Peyer's patch (tissue), 4 donors: ENCODE results near the gene LILRB4. TPM values are rescaled to one million over a fixed set of nuclear protein-coding genes. Genes with fewer than 3 reads are reported as not detected.
"Not testable (repeated sequence)": the region's sequence is repeated elsewhere in the genome, so short reads cannot be mapped to it uniquely, and the experiment has no call there.

Experiments
- DNase-seq, 3 donors: peaks; one replicate each; pipeline ENCODE4 v3.0.0-alpha.2; 2017 to 2019
- H3K27ac ChIP-seq, 4 donors: fragments of 200-600 bp; sonication (generic); one replicate each; pipeline ENCODE4 v1.5.1; 2016 to 2019
- H3K27me3 ChIP-seq, 2 donors: fragments of 200-600 bp; sonication (generic); one replicate each; pipeline ENCODE4 v1.5.1; 2019
- H3K36me3 ChIP-seq, 3 donors: fragments of 200-600 bp; sonication (generic); one replicate each; pipeline ENCODE4 v1.5.1; 2016 to 2019
- H3K4me1 ChIP-seq, 4 donors: fragments of 200-600 bp; sonication (generic); one replicate each; pipeline ENCODE4 v1.5.1; 2016 to 2019
- H3K4me3 ChIP-seq, 4 donors: fragments of 200-600 bp; sonication (generic); 1 replicate in 3 of 4; 2 replicates in 1 of 4; pipeline ENCODE4 v1.5.1; 2016 to 2019; ENCODE audit warnings: mild to moderate bottlenecking in 1 of 4
- H3K9me3 ChIP-seq, 4 donors: fragments of 200-600 bp; sonication (generic); one replicate each; pipeline ENCODE4 v1.5.1; 2016 to 2019; ENCODE audit warnings: mild to moderate bottlenecking in 1 of 4
- POLR2A ChIP-seq, 2 donors: fragments of 450-650 bp; IDR thresholded peaks; one replicate each; pipeline ENCODE4 v1.5.1; 2017; ENCODE audit warnings: antibody characterized with exemption in 2 of 2, mild to moderate bottlenecking in 2 of 2, moderate library complexity in 2 of 2
- total RNA-seq, 4 donors: library from RNA; depleted of rRNA; stranded (reverse); fragments of >200 nt; gene quantifications; one replicate each; pipeline ENCODE4 v1.1.0, GENCODE V29; 2016
- TF ChIP-seq, protein P1 (sequence below), 6 experiments: fragments of 450-650 bp in 4 of 6; fragments of 200-600 bp in 2 of 6; sonication (generic) in 1 of 6; IDR thresholded peaks; one replicate each; pipeline ENCODE4 v1.5.1; 2017 to 2019; ENCODE audit warnings: antibody characterized with exemption in 6 of 6, mild to moderate bottlenecking in 3 of 6, moderate library complexity in 1 of 6

LILRB4 gene
- total RNA-seq, 4 donors from 2014 or later = 0.53 to 2.8 (median 2.6) TPM; not detected in 1

DNA sequence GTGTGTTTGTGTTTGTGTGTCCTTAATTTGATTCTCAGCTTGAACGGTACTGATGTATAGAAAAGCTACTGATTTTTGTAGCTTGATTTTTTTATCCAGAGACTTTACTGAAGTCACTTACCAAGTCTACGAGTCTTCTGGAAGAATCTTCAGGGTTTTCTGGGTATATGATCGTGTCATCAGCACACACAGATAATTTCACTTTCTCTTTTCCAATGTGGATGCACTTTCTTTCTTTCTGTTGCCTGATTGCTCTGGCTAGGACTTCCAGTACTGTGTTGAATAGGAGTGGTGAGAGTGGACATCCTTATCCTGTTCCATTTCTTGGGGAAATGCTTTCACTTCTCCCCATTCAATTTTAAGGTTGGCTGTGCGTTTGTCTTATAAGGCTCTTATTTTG lies 40.4 kb upstream of the LILRB4 start:
- no peak for DNase-seq
- Histone ChIP-seq H3K27me3 (no peaks in the 10 kb centered on the region), H3K27ac (peak overlapping the region in 2 of 4 donors; percentile 8 to 54), H3K36me3 (no peaks in the 10 kb centered on the region), H3K4me3 (no peak overlapping the region), H3K9me3 (no peaks in the 10 kb centered on the region), H3K4me1 (peaks cover 0 to 5% (median 0%) of the 10 kb centered on the region in 4 donors)
- TF ChIP-seq, protein P1, sequence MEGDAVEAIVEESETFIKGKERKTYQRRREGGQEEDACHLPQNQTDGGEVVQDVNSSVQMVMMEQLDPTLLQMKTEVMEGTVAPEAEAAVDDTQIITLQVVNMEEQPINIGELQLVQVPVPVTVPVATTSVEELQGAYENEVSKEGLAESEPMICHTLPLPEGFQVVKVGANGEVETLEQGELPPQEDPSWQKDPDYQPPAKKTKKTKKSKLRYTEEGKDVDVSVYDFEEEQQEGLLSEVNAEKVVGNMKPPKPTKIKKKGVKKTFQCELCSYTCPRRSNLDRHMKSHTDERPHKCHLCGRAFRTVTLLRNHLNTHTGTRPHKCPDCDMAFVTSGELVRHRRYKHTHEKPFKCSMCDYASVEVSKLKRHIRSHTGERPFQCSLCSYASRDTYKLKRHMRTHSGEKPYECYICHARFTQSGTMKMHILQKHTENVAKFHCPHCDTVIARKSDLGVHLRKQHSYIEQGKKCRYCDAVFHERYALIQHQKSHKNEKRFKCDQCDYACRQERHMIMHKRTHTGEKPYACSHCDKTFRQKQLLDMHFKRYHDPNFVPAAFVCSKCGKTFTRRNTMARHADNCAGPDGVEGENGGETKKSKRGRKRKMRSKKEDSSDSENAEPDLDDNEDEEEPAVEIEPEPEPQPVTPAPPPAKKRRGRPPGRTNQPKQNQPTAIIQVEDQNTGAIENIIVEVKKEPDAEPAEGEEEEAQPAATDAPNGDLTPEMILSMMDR (IDR thresholded peaks at IDR 0.05) = no peak
- no peak for TF ChIP-seq POLR2A (IDR thresholded peaks at IDR 0.05)

DNA sequence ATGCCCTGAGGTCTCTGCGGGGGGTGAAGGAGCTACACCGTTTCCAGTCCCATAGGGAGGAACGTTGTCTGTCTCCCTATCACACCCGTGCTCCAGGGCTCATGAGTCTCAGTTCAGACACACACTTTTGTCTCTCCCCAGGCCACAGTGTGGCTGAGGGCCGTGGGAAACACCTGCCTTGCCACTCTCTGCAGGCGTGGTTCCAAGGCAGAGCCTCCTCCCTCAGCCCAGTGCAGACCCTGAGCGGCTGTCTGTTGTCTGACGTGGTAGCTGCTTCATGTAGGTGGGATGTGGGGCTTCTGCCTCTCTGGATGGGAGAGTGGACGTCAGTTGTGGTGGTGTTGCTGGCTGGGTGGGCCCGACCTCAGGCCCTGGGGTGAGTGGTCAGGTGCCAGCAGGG lies 38.6 kb upstream of the LILRB4 start:
- not testable (repeated sequence) for H3K9me3 ChIP-seq, H3K27me3 ChIP-seq, H3K4me1 ChIP-seq, H3K36me3 ChIP-seq, H3K4me3 ChIP-seq, DNase-seq
- peak overlapping the region in 2 of 4 donors; percentile 72 to 76 for H3K27ac ChIP-seq

DNA sequence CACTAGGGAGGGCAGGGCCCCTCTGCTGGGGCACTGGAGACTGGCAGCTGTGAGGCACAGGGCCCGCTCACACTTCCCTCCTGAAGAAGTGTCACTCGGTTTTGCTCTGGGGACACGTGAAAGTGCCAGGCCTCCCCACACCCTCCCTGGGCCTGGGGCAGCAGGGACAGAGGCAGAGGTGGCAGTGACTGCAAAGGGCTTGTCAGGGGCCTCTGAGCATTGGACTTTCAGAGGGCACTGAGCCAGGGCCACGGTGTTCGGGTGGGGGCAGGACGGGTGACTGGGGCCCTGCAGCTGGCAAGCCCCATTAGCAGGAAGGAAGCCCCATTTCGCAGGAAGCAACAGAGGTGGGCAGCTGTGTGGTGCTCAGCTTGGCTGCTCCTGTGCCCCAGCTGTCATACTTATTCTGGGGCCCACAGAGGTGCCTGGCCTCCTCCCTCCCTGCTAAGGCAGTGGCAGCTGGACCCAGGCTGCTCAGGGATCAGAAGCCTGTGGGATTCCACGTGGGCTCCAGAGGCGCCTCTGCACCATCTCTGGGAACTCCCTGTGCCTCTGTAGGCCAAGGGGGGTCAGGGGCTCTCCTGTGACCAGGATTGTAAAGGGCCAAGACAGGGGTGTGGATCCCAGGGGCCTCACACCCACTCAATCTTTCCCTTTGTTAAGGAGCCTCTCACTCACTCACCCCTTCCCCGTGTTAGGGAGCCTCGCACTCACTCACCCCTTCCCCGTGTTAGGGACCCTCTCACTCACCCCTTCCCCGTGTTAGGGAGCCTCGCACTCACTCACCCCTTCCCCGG lies 37.7 kb upstream of the LILRB4 start:
- H3K27ac ChIP-seq = peak overlapping the region in 2 of 4 donors; percentile 72 to 76
- not testable (repeated sequence) for H3K9me3 ChIP-seq, H3K36me3 ChIP-seq, H3K27me3 ChIP-seq, H3K4me1 ChIP-seq, H3K4me3 ChIP-seq
- DNase-seq = peak in 1 of 3 donors; percentile 66

DNA sequence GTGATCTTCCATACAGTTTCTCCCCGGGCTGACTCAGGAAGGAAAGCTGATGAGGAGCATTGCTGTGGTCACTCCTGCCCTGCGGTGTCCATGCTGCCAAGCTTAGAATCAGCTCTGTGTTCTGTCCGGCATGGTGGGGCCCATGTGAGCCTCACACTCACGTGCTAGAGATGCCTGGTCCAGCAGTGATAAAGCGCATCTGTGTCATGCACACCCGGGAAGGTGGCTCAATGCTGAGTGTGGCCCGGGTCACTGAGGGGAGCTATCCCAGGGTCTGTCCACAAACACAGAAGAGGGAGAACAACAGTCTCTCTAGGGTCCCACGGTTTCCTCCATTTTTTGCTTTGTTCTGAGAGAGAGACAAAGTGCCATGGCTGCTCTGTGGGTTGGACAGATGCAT lies 36.0 kb upstream of the LILRB4 start:
- no peak for DNase-seq
- no peak overlapping the region for H3K27ac ChIP-seq
- H3K4me3 ChIP-seq = no peak overlapping the region
- H3K9me3 ChIP-seq = no peaks in the 10 kb centered on the region
- no peaks in the 10 kb centered on the region for H3K27me3 ChIP-seq
- TF ChIP-seq, protein P1 (IDR thresholded peaks at IDR 0.05) = no peak
- TF ChIP-seq POLR2A (IDR thresholded peaks at IDR 0.05) = no peak
- peaks cover 0 to 2% (median 0%) of the 10 kb centered on the region in 4 donors for H3K4me1 ChIP-seq
- no peaks in the 10 kb centered on the region for H3K36me3 ChIP-seq

DNA sequence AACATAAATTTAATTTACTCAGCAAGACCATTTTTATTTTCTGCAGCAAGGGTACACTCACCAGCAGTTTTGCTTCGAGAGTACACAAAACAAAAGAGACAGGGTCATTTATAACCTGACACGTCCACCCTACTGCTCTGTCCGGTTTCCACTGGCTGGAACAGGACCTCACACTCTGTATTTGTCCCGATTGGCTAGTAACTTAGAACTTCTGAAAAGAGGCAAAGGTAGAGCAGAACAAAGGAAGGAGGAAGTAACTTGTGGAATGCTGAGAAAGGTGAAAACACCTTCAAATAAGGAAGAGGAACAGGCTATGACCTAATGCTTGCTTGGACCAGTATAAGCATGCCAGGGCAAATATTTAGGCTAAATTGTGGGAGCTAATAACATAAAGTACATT lies 34.9 kb upstream of the LILRB4 start:
- not testable (repeated sequence) for DNase-seq, H3K4me1 ChIP-seq, H3K27me3 ChIP-seq, H3K9me3 ChIP-seq, H3K36me3 ChIP-seq, H3K4me3 ChIP-seq, H3K27ac ChIP-seq

DNA sequence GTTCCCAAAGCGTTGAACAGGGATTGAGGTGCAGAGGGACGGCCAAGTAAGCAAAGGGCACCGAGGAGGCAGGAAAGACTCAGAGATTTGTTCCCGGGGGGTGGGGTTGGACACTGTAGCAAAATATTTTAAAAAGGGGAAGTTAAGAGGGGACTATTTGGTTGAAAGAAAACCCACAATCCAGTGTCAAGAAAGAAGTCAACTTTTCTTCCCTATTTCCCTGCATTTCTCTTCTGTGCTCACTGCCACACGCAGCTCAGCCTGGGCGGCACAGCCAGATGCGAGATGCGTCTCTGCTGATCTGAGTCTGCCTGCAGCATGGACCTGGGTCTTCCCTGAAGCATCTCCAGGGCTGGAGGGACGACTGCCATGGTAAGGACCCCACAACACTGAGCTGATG lies 32.5 kb upstream of the LILRB4 start, which contains the start of gene LILRB1:
TSS of gene LILRB1 (plus strand) at position 223 of the 400 bp plus-strand sequence. CDS start 590 bp downstream, outside the sequence.
- not testable (repeated sequence) for H3K27ac ChIP-seq, H3K4me1 ChIP-seq, H3K27me3 ChIP-seq, DNase-seq, H3K4me3 ChIP-seq, H3K36me3 ChIP-seq, H3K9me3 ChIP-seq

DNA sequence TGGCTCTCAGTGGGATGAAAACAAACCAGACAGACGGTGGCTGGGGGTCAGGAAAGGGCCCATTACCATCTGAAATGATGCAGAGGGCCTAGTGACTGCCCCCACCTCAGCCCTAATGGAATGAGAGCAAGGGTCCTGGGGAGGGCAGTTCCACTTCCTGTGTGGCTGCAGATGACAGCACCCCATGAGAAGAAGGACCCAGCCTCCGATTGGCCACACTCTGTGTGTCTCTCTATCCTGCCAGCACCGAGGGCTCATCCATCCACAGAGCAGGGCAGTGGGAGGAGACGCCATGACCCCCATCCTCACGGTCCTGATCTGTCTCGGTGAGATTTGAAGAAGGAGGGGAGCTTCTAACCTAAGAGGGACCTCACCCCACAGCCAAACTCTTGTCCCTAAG lies 32.0 kb upstream of the LILRB4 start:
- Histone ChIP-seq H3K27ac (no peak overlapping the region), H3K27me3 (no peaks in the 10 kb centered on the region), H3K9me3 (no peaks in the 10 kb centered on the region), H3K36me3 (no peaks in the 10 kb centered on the region), H3K4me1 (no peaks in the 10 kb centered on the region), H3K4me3 (no peak overlapping the region)
- no peak for DNase-seq
- TF ChIP-seq, protein P1 (IDR thresholded peaks at IDR 0.05) = no peak
- TF ChIP-seq POLR2A (IDR thresholded peaks at IDR 0.05) = no peak

DNA sequence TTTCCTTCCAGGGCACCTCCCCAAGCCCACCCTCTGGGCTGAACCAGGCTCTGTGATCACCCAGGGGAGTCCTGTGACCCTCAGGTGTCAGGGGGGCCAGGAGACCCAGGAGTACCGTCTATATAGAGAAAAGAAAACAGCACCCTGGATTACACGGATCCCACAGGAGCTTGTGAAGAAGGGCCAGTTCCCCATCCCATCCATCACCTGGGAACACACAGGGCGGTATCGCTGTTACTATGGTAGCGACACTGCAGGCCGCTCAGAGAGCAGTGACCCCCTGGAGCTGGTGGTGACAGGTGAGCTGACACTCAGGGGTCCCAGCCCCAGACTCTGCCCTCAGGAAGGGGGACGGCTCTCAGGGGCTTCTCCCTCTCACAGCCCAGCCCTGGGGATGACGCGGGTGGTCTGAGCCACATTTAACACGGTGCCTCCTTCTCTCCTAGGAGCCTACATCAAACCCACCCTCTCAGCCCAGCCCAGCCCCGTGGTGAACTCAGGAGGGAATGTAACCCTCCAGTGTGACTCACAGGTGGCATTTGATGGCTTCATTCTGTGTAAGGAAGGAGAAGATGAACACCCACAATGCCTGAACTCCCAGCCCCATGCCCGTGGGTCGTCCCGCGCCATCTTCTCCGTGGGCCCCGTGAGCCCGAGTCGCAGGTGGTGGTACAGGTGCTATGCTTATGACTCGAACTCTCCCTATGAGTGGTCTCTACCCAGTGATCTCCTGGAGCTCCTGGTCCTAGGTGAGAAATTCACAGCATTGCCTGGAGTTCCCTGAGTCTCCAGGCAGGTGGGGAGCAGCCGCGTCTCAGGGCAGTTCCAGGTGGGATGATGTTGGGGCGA lies 31.1 kb upstream of the LILRB4 start:
- DNase-seq, H3K27me3 ChIP-seq, H3K27ac ChIP-seq, H3K36me3 ChIP-seq, H3K4me3 ChIP-seq, H3K9me3 ChIP-seq, H3K4me1 ChIP-seq: not testable (repeated sequence)

DNA sequence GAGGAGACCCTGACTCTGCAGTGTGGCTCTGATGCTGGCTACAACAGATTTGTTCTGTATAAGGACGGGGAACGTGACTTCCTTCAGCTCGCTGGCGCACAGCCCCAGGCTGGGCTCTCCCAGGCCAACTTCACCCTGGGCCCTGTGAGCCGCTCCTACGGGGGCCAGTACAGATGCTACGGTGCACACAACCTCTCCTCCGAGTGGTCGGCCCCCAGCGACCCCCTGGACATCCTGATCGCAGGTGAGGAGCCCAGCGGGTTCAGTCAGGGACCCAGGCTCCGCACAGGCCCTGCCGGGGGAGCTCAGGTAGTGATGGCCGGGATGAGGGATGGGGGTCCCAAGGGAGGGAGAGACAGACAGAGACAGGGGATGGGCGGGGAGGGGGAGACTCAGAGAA lies 30.3 kb upstream of the LILRB4 start:
- not testable (repeated sequence) for H3K9me3 ChIP-seq, H3K4me3 ChIP-seq, H3K4me1 ChIP-seq, H3K36me3 ChIP-seq, DNase-seq, H3K27me3 ChIP-seq, H3K27ac ChIP-seq
